ENCODE data around the gene IFI27L2. TPM values are rescaled to one million over a fixed set of nuclear protein-coding genes. Genes with fewer than 3 reads are reported as not detected.

The IFI27L2 gene
- total RNA-seq, 1 donor from 2014 or later = 28.2 TPM

GRCh38 chr14:94117856-94118255, 11.5 kb downstream of the IFI27L2 start:
- no peak for DNase-seq (ENCODE audit: extremely low spot score, unreplicated experiment)
- Mint-ChIP-seq H3K4me3 (no peak overlapping the region), H3K4me1 (ENCODE audit: unreplicated experiment) (no peaks in the 10 kb centered on the region), H3K27me3 (peaks cover 20% of the 10 kb centered on the region), H3K9me3 (no peaks in the 10 kb centered on the region), H3K36me3 (no peaks in the 10 kb centered on the region), H3K27ac (no peak overlapping the region)
- no peak for TF ChIP-seq CTCF (conservative IDR thresholded peaks at IDR 0.05)

DNA sequence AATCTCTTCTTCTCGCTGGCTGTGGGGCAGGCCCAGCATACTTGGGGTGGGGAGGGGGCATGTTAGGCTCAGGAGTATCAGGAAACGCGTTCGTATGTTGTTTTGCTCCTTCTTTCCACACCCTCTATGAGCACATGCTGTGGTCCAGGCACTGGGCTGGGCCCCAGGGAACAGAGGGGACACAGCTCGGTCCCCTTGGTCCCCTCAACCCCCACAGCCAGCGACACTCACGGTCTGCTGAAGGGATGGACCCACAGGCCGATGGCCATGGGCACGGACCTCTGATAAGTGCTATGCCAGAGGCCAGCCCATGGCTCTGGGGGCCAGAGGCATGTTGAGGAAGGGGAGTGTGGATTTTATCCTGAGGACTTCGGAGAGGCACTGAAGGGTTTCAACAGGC, 12.7 kb downstream of the IFI27L2 start:
- no peak overlapping the region for H3K4me3 Mint-ChIP-seq
- TF ChIP-seq CTCF (conservative IDR thresholded peaks at IDR 0.05) = no peak
- no peaks in the 10 kb centered on the region for H3K36me3 Mint-ChIP-seq
- no peak overlapping the region for H3K27ac Mint-ChIP-seq
- no peaks in the 10 kb centered on the region for H3K4me1 Mint-ChIP-seq (ENCODE audit: unreplicated experiment)
- peaks cover 11% of the 10 kb centered on the region for H3K27me3 Mint-ChIP-seq
- H3K9me3 Mint-ChIP-seq = no peaks in the 10 kb centered on the region
- no peak for DNase-seq (ENCODE audit: extremely low spot score, unreplicated experiment)

DNA sequence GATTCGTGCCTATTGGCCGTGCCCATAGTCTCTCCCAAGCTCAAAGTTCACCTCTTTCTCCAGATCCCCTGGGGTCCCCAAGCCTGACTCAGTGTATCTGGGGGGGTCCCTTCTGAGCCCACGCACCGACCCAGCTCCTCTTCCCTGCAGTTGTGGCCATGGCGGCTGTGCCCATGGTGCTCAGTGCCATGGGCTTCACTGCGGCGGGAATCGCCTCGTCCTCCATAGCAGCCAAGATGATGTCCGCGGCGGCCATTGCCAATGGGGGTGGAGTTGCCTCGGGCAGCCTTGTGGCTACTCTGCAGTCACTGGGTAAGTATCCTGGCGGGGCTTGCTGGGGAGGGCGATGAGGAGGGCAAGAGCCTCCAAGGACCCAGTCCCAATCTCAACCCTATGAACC, 13.8 kb downstream of the IFI27L2 start:
- Mint-ChIP-seq H3K9me3 (no peaks in the 10 kb centered on the region), H3K27ac (no peak overlapping the region), H3K27me3 (peaks cover 10% of the 10 kb centered on the region), H3K4me3 (no peak overlapping the region), H3K36me3 (no peaks in the 10 kb centered on the region), H3K4me1 (ENCODE audit: unreplicated experiment) (no peaks in the 10 kb centered on the region)
- no peak for DNase-seq (ENCODE audit: extremely low spot score, unreplicated experiment)
- TF ChIP-seq CTCF (conservative IDR thresholded peaks at IDR 0.05) = no peak

DNA sequence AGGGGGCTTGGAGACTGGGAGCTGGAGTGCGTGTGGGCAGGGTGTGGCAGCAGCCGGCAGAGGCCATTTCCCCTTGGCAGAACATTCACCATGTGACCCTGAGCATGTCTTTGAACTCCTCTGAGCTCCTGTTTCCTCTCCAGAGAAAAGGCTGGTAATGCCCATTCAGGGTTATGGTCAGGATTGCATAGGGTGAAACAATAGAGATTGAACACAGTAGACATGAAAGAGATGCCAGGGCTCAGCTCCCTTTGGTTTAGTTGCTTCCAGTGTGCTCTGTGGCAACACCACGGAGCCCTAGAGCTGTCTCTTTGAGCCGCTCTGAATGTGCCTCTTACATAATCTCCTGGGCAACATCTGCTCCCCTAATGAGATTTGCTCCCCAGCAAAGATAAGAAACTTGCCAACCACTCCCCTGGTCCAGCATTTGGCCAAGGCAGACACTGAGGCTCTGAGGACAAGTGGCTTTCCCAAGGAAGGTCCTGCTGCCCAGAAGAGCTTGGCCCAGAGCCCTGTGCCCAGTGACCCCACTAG, 14.3 kb downstream of the IFI27L2 start:
- Mint-ChIP-seq H3K9me3 (no peaks in the 10 kb centered on the region), H3K36me3 (no peaks in the 10 kb centered on the region), H3K4me3 (no peak overlapping the region), H3K4me1 (ENCODE audit: unreplicated experiment) (peaks cover 4% of the 10 kb centered on the region), H3K27me3 (peaks cover 10% of the 10 kb centered on the region), H3K27ac (no peak overlapping the region)
- TF ChIP-seq CTCF (conservative IDR thresholded peaks at IDR 0.05) = no peak
- peak; percentile 43 for DNase-seq (ENCODE audit: extremely low spot score, unreplicated experiment)

GRCh38 chr14:94114589-94115057, 14.8 kb downstream of the IFI27L2 start:
- H3K4me3 Mint-ChIP-seq = no peak overlapping the region
- no peaks in the 10 kb centered on the region for H3K36me3 Mint-ChIP-seq
- no peak overlapping the region for H3K27ac Mint-ChIP-seq
- no peak for TF ChIP-seq CTCF (conservative IDR thresholded peaks at IDR 0.05)
- H3K4me1 Mint-ChIP-seq (ENCODE audit: unreplicated experiment) = peaks cover 7% of the 10 kb centered on the region
- H3K9me3 Mint-ChIP-seq = no peaks in the 10 kb centered on the region
- H3K27me3 Mint-ChIP-seq = peaks cover 10% of the 10 kb centered on the region
- peak; percentile 49 for DNase-seq (ENCODE audit: extremely low spot score, unreplicated experiment)
